ENCODE results near the gene ANGPTL4. TPM values are rescaled to one million over a fixed set of nuclear protein-coding genes. Genes with fewer than 3 reads are reported as not detected.

Gene ANGPTL4
- total and polyA plus RNA-seq, 2 of the 13 experiments (the other 11 are each of a cell fraction or from before 2014, with no cell fraction given): 0.80 to 21.7 TPM

GRCh38 chr19:8367327-8368001 is 3.5 kb downstream of the ANGPTL4 start (continued):
- no peak for TF ChIP-seq ZSCAN5A (CRISPR knock-in tag; IDR thresholded peaks at IDR 0.05; ENCODE audit: borderline replicate concordance)
- no peak for TF ChIP-seq ZBTB4 (CRISPR knock-in tag; IDR thresholded peaks at IDR 0.05; ENCODE audit: borderline replicate concordance)
- no peak for TF ChIP-seq ONECUT2 (CRISPR knock-in tag; IDR thresholded peaks at IDR 0.05)
- no peak for TF ChIP-seq SMARCE1 (IDR thresholded peaks at IDR 0.05; ENCODE audit: borderline replicate concordance)
- TF ChIP-seq, protein P1, sequence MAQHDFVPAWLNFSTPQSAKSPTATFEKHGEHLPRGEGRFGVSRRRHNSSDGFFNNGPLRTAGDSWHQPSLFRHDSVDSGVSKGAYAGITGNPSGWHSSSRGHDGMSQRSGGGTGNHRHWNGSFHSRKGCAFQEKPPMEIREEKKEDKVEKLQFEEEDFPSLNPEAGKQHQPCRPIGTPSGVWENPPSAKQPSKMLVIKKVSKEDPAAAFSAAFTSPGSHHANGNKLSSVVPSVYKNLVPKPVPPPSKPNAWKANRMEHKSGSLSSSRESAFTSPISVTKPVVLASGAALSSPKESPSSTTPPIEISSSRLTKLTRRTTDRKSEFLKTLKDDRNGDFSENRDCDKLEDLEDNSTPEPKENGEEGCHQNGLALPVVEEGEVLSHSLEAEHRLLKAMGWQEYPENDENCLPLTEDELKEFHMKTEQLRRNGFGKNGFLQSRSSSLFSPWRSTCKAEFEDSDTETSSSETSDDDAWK (CRISPR knock-in tag; IDR thresholded peaks at IDR 0.05): no peak
- TF ChIP-seq, protein P2, sequence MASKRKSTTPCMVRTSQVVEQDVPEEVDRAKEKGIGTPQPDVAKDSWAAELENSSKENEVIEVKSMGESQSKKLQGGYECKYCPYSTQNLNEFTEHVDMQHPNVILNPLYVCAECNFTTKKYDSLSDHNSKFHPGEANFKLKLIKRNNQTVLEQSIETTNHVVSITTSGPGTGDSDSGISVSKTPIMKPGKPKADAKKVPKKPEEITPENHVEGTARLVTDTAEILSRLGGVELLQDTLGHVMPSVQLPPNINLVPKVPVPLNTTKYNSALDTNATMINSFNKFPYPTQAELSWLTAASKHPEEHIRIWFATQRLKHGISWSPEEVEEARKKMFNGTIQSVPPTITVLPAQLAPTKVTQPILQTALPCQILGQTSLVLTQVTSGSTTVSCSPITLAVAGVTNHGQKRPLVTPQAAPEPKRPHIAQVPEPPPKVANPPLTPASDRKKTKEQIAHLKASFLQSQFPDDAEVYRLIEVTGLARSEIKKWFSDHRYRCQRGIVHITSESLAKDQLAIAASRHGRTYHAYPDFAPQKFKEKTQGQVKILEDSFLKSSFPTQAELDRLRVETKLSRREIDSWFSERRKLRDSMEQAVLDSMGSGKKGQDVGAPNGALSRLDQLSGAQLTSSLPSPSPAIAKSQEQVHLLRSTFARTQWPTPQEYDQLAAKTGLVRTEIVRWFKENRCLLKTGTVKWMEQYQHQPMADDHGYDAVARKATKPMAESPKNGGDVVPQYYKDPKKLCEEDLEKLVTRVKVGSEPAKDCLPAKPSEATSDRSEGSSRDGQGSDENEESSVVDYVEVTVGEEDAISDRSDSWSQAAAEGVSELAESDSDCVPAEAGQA (IDR thresholded peaks at IDR 0.05; ENCODE audit: low read depth): no peak
- TF ChIP-seq, protein P2 (CRISPR knock-in tag; IDR thresholded peaks at IDR 0.05; ENCODE audit: borderline replicate concordance): no peak
- no peak for TF ChIP-seq ZNF598 (CRISPR knock-in tag; IDR thresholded peaks at IDR 0.05; ENCODE audit: borderline replicate concordance)
- TF ChIP-seq REPIN1 (CRISPR knock-in tag; IDR thresholded peaks at IDR 0.05; ENCODE audit: borderline replicate concordance, low read depth): no peak
- TF ChIP-seq ATF3 (CRISPR knock-in tag; IDR thresholded peaks at IDR 0.05): no peak
- TF ChIP-seq JARID2 (CRISPR knock-in tag; IDR thresholded peaks at IDR 0.05; ENCODE audit: insufficient replicate concordance): no peak
- no peak for TF ChIP-seq GATA4 (IDR thresholded peaks at IDR 0.05; ENCODE audit: borderline replicate concordance, low read depth)
- no peak for TF ChIP-seq FOXO1 (CRISPR knock-in tag; IDR thresholded peaks at IDR 0.05)
- TF ChIP-seq HIVEP1 (CRISPR knock-in tag; IDR thresholded peaks at IDR 0.05): no peak
- no peak for TF ChIP-seq ZNF160 (CRISPR knock-in tag; IDR thresholded peaks at IDR 0.05)
- TF ChIP-seq EHMT2 (IDR thresholded peaks at IDR 0.05; ENCODE audit: borderline replicate concordance, low read depth, low read length): no peak
